Stimulated activated CD4-positive, alpha-beta T cell treated with anti-CD3 and anti-CD28 coated beads, Interleukin-1b, Interleukin-23, amount 100 ng/mL, for 48 hours (primary cell): Measurements from ENCODE around the gene PTTG1.
"Not testable (repeated sequence)": the region's sequence is repeated elsewhere in the genome, so short reads cannot be mapped to it uniquely, and the experiment has no call there.

ENCODE experiments used
- DNase-seq: peaks from one replicate; pipeline ENCODE4 v3.0.0-alpha.2; 2020

PTTG1 gene

DNA sequence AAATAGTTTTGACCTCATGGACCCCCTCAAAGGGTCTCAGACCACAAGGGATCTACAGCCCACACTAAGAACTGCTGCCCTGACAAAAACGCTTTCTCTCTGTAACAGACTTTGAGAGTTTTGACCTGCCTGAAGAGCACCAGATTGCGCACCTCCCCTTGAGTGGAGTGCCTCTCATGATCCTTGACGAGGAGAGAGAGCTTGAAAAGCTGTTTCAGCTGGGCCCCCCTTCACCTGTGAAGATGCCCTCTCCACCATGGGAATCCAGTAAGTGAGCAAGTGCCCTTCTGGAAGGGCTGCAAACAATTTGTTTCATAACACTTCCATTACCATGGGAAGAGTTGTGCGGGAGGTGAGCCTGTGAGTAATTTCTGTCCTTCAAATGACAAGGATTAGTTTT lies 6.0 kb downstream of the PTTG1 start:
- DNase-seq, result no peak

DNA sequence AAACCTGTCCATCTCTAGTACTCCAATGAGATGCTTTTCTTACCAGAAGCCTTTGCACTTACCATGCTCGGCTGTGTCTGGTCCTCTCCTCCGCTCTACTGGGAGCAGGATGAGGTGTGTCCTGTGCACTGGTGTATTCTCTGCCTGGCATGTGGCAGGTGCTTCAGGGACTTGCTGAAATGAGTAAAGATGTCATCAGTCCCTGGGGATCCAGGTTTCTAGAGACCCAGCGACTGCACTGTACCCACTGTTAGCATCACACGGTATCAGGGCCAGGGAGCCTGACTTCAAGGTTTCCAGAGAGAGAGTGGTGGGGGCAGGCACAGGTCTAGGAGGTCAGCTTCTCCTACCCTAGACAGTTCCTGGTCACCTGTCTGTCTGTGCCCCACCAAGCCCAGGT lies 10.5 kb downstream of the PTTG1 start:
- no peak for DNase-seq

DNA sequence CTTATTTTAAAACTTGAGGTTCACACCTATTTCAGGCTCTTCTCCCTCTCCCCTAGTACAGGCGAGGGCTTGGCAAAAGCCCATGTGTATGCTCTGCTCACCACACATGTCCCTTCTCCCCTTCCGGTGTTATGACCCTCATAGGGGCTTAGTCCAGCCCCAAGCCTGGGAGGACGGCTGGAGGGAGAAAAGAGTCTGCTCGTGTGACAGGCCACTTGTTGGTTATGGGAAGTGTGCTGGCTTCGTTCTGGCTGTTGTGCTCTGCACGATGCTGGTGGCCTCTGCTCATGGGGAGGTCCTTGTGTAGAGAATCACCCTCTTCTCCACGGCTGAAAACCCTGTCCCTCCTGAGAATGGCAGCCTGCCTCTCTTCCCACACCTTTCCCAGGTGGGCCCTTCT lies 11.1 kb downstream of the PTTG1 start:
- no peak for DNase-seq

DNA sequence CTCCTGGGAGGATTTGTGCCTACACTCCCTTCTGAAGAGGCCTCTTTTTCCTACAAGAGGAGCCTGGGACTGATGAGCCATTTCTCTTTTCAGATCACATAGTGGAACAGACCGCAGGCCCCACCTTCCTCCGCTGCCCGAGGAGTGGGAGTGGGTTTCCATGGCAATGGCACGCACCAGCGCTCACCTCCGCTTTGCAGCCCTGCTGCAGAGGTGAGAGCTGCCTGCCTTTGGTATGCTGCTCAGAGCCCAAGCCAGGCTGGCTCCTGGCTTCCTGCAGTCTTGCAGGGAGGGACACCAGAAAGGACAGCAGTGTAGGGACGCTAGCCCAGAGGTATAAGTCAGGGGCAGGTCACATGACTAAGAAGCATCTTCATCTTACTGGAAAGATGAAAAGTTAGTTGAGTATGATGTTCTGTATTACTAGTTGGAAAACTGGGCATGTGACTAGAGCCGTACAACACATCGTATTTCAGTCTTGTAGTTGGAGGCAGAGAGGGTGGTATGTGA lies 12.4 kb downstream of the PTTG1 start:
- DNase-seq, result no peak

DNA sequence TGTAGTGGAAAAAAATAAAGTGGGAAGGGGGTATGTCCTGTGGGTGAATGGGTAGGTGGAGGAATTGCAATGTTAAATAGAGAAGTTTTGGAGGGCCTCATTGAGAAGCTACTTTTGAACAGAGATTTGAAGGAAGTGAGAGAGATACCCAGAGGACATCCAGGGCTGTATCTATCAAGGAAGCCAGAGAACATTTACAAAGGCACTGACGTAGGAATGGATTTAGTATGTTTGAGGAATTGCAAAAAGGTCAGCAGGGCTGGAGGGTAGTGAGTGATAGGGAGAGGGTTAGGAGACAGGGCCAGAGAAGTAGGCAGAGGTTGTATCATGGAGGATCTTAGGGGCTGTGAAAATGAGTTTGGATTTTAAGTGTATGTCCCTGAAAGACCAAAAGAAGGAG lies 13.9 kb downstream of the PTTG1 start:
- DNase-seq, result no peak

DNA sequence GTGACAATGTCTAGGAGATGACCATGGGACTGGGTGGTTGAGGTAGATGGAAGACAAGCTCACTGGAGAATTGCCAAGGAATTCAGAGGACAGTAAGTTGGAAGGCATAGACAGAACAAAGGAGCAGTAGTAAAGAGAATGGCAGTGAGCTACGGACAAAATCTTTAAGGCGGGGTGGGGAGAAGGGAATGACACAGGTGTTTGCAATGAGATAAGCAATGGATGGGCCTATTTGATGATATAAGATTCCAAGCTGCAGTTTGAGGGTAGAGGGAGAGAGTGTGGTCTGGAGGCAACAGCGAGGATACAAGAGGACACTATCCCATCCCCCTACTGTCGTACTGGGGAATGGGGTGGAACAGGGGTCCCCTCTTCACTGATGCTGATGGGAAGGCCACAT lies 14.4 kb downstream of the PTTG1 start:
- no peak for DNase-seq

DNA sequence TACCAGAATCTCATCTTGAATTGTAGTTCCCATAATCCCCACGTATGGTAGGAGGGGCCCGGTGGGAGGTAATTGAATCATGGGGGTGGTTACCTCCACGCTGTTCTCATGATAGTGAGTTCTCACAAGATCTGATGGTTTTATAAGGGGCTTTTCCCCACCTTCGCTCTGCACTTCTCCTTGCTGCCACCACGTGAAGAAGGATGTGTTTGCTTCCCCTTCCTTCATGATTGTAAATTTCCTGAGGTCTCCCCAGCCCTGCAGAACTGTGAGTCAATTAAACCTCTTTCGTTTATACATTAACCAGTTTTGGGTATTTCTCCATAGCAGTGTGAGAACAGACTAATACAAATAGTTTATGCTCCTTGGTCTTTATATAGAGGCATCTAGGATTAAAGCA lies 15.0 kb downstream of the PTTG1 start:
- DNase-seq, result not testable (repeated sequence)

DNA sequence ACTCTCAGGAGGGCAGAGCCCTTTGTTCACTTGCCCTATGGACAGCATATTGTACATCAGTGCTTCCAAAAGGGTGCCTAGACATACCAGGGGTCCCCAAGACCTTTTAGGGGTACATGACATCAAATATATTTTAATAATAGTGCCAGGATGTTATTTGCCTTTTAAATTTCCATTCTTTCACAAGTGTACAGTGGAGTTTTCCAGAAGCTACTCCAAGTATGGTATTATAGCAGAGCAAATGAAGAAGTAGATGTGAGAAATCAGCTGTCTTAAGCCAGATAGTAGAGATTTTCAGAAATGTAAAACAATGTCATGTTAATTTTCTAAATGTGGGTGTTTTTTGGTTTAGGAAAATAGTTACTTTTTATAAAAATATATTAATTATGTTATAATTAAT lies 15.6 kb downstream of the PTTG1 start:
- DNase-seq, result no peak

DNA sequence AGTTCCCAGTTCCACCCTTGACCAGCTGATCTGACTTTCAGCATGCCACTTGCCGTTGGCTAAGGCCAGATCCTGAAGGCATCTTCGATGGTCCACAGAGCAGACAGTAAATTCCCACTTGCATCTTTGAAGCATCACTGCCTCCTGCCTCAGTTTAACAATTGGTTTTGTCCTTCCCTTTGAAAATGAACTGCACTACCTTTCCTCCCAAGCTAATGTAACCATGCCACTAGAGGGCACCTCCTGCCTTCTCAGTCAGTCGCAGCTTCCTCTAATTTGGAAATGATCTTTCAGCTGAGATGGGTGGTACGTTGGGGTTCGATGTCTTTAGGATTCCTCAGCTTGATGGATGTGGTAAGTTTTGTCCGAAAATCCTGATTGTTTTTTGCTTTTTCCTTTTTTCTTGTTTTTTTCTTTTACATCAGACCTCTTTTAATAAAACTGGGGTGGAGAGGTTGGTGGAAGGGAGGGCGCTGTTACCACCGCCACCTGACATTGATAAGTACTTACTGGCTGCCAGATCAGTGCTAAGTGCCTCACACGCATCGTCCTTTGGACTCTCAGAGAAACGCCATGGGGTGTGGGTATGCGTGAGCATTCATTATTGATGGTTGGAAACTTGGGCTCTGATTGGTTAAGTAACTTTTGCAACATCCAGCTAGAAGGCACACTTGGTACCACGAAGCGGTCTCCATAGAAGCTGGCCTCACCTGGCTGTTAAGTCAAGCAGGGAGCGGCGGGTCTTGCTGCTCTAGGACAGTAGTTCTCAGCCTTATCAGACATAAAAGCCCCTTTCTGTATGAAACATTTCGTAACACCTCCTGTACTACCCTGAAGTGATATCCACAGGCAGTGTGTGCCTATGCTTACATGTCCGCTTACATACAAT lies 16.9 kb downstream of the PTTG1 start:
- peak; percentile 50 for DNase-seq

DNA sequence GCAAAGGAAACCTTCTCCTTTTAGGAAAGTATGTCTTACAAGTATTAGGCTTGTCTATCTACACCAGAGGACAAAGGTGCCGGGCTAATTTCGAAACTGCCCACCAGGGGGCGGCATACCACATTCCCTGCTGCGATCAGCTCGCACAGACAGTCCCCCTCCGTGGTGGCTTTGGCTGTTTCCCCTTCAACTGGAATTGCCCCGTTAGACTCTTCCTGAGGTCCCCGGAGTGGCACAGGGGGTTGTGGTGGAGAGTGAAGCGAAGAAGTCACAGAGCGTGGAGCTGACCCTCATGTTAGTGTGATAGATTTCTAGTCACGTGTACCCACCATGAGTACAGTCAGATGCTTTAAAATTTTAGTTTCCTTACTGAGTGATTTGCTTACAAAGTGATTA lies 17.5 kb downstream of the PTTG1 start:
- DNase-seq, result peak; percentile 88

DNA sequence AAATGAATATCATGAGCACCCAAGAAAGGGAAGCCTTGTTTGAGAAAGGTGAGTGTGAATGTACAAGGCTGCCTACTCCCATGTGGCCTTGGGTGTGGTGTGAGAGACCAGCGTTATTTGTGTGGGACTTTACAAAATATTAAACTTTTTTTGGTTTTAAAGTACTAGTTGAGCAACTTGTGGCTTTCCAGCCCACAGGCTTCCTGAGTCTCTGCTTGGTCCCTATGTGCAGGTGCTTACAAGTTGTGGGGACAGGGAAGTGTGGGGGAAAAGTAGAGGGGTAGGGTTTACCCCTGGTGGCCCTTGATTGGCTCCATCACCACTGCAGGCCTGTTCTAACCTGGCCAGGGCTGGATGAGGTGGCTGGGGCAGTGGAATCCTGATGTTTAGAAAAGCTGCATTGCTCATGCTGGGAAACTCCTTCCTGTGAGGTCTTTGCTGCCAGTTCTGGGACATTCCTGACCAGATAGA lies 19.7 kb downstream of the PTTG1 start:
- no peak for DNase-seq

DNA sequence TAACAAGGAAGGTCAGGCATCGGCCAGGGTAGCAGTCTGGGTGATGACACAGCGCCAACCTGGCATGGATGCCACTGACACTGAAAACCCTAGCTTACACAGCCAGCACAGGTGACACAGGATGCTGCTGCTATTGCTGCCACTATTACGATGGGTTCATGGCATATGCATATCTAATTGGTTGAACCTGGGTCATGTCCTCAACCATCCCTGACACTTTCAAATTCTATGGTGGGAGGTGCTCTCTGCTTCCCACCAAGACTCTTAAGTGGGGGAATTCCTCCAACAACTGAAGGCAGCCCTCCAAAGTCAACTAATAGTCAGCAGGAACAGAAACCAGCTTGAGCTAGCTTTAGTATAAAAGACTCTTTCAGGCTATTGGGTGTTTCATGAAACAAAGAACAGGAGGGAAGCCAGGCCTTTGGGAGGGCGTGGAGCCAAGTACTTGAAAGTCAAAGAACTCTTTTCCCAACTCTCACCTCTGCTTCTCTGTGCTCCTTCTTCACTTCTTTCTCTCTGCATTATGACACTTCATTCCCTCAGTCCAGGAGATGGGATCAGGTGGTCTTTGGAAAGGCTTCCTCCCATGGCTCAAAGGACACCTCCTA lies 21.3 kb downstream of the PTTG1 start:
- no peak for DNase-seq

DNA sequence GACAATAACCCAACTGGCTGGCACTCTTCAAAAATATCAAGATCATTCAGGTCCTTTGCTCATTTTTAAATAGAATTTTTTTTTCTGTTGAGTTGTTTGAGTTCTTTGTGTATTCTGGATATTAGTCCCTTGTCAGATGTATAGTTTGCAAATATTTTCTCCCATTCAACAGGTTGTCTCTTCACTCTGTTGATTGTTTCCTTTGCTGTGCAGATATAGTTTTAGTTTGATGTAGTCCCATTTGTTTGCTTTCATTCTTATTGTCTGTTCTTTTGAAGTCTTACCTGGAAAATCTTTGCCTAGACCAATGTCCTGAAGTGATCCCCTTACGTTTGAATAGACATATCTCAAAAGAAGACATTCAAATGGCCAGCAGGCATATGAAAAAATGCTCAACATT lies 22.8 kb downstream of the PTTG1 start:
- DNase-seq, result no peak

DNA sequence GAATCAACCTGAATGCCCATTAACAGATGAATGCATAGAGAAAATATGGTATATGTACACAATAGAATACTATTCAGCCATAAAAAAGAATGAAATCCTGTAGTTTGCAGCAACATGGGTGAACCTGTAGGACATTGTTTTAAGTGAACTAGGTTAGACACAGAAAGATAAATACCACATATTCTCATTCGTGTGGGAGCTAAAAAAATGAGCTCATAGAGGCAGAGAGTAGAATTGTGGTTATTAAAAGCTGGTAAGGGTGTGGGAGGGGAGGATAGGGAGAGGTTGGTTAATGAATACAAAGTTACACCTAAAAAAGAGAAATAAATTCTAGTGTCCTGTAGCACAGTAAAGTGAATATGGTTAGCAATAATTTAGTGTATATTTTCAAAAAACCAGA lies 23.5 kb downstream of the PTTG1 start:
- no peak for DNase-seq

DNA sequence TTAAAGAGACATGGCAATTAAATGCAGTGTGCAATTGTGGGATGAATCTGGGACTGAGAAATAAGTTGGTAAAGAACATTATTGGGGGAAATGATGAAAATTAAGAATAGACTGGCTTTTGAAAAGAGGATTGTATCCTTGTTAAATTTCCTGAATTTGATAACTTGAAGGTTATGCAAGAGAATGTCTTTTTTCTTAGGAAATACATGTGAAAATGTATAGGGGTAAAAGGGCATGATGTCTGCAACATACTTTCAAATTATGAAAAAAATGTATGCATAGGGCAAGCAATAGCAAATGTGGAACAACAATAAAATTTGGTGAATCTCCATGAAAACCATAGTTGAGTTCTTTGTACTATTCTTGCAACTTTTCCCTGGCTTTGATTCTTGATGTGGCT lies 24.1 kb downstream of the PTTG1 start:
- no peak for DNase-seq

DNA sequence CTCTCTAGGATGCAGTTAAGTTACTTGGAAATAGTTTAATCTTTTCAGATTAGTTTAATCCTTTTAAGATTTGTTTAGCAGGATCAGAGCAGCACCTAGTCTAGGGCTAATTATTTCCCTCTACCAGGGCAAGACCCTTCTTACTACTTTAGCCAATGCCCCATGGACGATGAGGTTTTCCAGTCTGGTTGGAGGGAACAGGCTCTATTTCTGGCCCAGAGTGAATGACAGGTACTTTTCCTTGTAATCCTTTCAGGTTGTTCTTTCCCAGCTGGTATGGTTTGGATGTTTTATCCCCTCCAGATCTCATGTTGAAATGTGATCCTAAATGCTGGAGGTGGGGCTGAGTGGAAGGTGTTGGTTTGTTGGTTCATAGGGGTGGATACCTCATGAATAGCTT lies 27.2 kb downstream of the PTTG1 start:
- no peak for DNase-seq

DNA sequence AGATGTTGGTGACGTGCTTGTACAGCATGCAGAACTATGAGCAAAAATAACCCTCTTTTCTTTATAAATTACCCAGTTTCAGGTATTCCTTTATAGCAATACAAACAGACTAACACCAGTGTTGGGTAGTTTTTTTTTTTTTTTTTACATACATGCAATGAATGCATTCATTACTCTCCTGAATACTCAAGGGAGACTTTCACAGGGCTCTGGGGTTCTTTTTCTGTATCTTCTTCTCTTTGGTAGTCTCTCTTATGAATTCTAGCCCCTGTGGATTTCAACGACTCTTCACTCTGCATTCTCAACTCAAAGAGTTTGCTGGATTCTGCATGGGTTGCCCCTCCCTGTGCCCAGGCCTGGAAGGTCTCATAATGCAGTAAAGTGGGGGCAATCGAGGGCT lies 27.8 kb downstream of the PTTG1 start:
- no peak for DNase-seq

DNA sequence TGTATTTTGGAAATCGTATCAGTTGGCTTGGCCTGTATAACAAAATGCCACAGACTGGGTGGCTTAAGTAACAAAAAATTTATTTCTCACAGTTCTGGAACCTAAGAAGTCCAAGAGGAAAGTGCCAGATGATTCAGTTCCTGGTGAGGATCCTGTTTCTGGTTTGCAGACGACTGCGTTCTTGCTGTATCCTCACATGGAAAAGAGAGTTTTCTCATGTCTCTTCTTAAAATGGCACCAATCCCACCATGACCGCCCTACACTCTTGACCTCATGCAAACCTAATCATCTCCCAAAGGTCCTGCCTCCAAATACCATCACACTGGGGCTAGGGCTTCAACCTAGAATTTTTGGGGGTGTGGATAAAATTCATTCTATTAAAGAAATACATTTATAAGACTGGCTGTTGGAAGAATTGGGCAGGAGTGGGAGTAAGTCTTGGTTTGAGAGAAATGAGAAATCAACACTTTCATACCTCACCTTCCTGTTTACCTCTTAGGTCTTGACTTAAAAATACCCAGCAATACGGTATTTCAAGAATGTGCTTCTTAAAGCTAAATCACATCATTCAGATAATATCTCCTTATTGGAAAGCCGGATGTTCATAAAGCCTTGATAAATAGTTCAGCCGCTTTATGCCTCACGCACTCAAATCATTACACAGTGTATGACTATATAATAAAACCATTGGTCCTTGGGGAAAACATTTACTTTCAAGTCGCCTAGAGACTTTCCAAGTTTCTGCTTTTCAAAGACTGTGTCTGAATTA lies 28.7 kb downstream of the PTTG1 start:
- no peak for DNase-seq

DNA sequence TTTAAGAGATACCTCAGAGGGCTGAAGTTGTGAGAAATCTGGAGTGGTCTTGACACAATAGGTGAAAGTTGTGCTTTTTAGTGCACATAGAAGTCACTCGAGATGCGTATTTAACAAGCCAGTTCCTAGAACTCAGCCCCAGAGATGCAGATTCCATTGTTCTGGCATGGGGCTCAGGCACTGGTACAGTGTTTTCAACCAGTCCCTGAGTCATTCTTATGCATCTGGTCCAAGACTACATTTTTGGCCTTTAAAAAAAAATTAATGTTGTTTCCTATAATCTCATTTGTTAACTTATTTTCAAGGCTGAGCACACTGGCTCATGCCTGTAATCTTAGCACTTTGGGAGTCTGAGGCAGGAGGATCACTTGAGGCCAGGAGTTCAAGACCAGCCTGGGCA lies 29.6 kb downstream of the PTTG1 start:
- no peak for DNase-seq

DNA sequence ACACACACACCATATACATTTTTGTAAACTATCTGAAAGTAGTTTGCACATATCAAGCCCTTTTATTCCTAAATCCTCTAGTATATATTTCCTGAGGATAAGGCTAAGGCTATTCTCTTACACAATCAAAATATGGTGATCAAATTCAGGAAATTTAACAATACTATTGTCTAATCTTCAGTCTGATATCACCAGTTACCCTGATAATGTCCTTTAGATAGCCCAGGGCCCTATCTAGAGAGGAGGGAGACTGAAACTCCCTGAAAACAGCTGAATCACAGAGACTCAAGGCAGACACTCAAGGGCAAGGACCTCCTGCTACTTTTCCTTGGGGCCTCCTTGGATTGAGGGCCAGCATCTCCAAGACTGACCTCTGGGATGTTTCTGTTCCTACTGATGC lies 30.4 kb downstream of the PTTG1 start:
- DNase-seq, result no peak

DNA sequence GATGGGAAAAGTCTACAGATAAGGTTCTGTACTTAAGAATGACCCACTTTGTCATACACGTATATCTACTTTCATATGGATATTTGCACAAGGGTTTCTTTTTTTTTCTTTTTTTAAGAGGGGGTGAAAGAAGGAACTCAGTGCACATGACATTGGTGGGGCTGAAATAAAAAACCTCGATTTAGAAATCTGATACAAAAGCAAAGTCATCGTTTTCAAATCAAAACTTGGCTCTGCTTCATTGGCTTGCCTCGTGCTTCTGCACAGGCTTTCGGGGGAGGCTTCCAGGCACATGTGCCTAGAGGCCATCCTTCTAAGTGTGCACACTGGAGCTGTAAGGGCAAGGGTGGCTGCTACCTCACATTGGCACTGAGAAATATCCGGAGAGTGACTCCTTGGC lies 31.1 kb downstream of the PTTG1 start:
- no peak for DNase-seq

DNA sequence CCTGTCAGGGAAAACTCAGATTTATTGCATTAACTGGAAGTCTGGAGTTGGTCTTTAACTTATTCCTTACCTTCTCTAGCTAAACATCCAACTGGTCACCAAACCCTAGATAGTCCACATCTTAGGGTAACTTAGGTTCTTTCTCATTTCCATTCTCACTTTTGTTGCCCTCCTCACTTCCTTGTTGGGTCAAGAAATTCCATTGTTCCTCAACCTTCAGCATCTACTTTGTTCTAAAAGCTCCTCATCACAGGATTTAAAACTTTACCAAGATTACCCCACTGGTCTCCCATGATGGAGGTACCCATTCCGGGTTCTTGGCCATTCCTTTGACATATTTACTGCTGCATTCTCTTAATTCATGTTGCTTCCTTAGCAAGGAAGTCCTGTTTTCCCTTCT lies 32.1 kb downstream of the PTTG1 start:
- DNase-seq, result no peak

DNA sequence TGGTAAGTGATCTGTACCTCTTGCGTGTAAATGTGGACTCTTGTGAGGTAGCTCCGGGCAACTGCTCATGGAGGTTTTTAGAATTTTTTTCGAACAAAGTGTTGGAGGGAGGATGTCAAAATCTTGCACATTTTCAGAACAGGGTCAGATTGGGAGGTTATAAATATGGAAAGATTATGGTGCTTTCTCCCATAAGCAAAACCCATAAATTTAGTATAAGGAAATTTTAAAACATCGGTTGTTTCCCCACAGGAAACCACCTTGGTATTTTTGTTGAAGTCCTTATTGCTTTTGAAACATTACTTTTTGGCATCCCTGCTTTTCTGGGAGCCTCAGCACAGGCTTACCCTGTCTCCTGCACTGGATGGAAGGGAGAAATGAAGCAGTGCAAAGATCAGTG lies 33.9 kb downstream of the PTTG1 start:
- DNase-seq, result no peak
